ENCODE results near the gene HOXD13.
A peak's percentile ranks its signal among the peaks of the same experiment; 100 is the strongest.

DNA sequence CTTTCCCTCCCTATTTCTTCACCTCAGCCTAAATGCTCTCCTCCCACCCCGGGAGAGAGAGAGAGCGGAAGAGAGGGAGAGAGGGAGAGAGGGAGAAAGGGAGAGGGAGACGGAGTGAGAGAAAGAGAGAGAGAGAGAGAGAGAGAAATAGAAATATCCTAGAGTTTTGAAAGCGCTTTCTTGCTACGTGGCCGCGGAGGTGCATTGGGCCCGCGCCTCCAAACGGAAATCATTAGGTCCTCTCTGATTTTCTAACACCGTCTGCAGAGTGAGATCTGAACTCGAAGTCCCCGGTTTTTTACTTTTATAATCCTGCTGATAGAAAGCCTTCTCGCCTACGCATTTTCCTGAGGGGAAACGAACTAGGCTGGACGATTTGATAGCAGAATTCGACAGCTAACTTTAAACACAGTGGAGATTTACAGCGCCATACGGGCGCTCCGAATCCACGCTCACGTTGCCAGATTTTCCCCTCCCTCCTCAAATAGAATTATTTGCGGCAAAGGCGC is 7.9 kb upstream of the HOXD13 start:
- TF ChIP-seq CTCF (IDR thresholded peaks at IDR 0.05; ENCODE audit: extremely low read depth in 1 of 2, insufficient read depth in 1 of 2, low read depth in 1 of 2, low read length in 2 of 2) (no peak), POLR2AphosphoS5 (IDR thresholded peaks at IDR 0.05; ENCODE audit: insufficient read depth, low read depth, low read length) (no peak), POLR2A (IDR thresholded peaks at IDR 0.05; ENCODE audit: low read depth, low read length) (no peak), FOS (IDR thresholded peaks at IDR 0.05; ENCODE audit: borderline replicate concordance, insufficient read depth, low read length) (no peak), EZH2 (IDR thresholded peaks at IDR 0.05; ENCODE audit: borderline replicate concordance, low read depth, low read length, severe bottlenecking) (peak; percentile 97), MAX (IDR thresholded peaks at IDR 0.05; ENCODE audit: insufficient read depth, insufficient read length) (no peak), MYC (IDR thresholded peaks at IDR 0.05; ENCODE audit: low read depth, low read length) (no peak), GATA2 (IDR thresholded peaks at IDR 0.05; ENCODE audit: insufficient read depth, insufficient read length, low read depth, low read length) (no peak), JUN (IDR thresholded peaks at IDR 0.05; ENCODE audit: borderline replicate concordance, insufficient read depth, insufficient read length, low read depth) (no peak)
